Measurements from ENCODE around the gene SIX4.

The SIX4 gene

DNA sequence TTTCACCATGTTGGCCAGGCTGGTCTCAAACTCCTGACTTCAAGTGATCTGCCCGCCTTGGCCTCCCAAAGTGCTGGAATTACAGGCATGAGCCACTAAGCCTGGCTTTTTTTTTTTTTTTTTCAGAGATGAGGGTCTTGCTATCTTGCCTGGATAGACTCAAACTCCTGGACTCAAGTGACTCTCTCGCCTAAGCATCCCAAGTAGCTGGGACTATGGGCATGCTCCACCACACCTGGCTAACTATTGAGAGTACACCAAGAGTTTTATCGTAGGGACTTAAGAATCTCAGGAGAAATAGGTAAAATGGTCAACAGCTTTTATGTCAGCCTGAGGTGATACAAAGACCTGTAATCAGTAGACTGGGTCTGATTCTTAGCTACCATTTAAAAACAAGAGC, 43.6 kb downstream of the SIX4 start:
- H2BK120ac ChIP-seq (ENCODE audit: insufficient read depth, low read length, poor library complexity): no peak overlapping the region
- H3K9me3 ChIP-seq (ENCODE audit: insufficient read depth, low read depth, low read length): no peaks in the 10 kb centered on the region
- H3K4me1 ChIP-seq (ENCODE audit: control insufficient read depth in 1 of 2, insufficient read depth in 2 of 2, low read length in 2 of 2): no peaks in the 10 kb centered on the region
- no peak overlapping the region for H2BK12ac ChIP-seq (ENCODE audit: low read length)
- no peak overlapping the region for H3K4ac ChIP-seq (ENCODE audit: low read depth, low read length)
- WGBS (ENCODE audit: extremely low coverage, insufficient coverage, insufficient read length): no CpG with 5 or more reads among the region's 3 CpGs
- no peak overlapping the region for H3K9ac ChIP-seq (ENCODE audit: low read length)
- H3K23ac ChIP-seq (ENCODE audit: low read length): no peak overlapping the region
- H4K8ac ChIP-seq (ENCODE audit: low read depth, low read length): no peak overlapping the region
- H3K27me3 ChIP-seq (ENCODE audit: insufficient read depth, low read length): no peaks in the 10 kb centered on the region
- no peak overlapping the region for H2BK5ac ChIP-seq (ENCODE audit: low read depth, low read length, poor library complexity)
- H2AFZ ChIP-seq (ENCODE audit: insufficient read depth, low read length, poor library complexity): no peak overlapping the region
- DNase-seq: peak; percentile 48 to 73
- H3K79me1 ChIP-seq (ENCODE audit: low read length): no peaks in the 10 kb centered on the region
- H3K4me3 ChIP-seq (ENCODE audit: low read depth, low read length): no peak overlapping the region
- H4K12ac ChIP-seq (ENCODE audit: low read depth, low read length): no peak overlapping the region
- H3K79me2 ChIP-seq (ENCODE audit: control insufficient read depth, insufficient read depth, low read length, poor library complexity): no peaks in the 10 kb centered on the region
- H3K4me2 ChIP-seq (ENCODE audit: low read length): no peak overlapping the region
- H3K14ac ChIP-seq (ENCODE audit: low read length): no peak overlapping the region
- no peak overlapping the region for H3K18ac ChIP-seq (ENCODE audit: low read length)
- H3K36me3 ChIP-seq (ENCODE audit: control insufficient read depth in 1 of 2, insufficient read depth in 2 of 2, low read length in 2 of 2): no peaks in the 10 kb centered on the region
- no peak overlapping the region for H4K91ac ChIP-seq (ENCODE audit: low read depth, low read length)
- no peak overlapping the region for H3K27ac ChIP-seq (ENCODE audit: low read depth, low read length)
- H2AK5ac ChIP-seq (ENCODE audit: low read length): no peak overlapping the region

DNA sequence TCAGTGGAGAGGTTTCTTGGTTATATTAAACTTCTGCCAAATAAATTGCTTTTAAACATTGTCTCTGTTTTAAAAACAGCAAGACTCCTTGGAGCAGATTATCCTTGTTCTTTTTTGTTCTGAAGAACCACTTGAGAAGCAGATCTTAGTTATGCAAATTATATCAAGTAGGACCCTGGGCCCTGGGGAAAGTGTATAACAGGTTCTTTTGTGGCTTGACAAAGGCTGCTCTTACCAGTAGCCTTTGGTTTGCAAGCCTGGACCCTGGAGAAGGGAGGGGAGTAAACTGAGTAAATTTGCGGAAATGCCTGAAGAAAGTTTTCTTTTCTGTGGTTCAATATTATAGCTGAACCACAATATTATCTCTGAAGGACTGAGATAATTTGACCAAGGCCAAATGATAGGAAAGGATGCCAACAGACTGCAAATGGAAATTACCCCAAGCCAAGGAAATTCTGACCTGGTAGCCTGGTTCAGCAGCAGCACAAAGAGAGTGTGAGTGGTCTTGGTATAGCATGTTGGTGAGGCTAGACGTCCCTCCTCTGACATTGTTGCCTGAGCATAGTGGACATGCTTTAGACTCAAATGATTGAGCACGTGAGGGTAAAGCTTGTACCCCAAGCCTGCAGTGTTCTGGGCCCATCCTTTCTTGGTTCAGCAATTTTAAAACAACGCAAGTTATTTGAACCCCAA, 44.4 kb downstream of the SIX4 start:
- H3K9ac ChIP-seq (ENCODE audit: low read length): no peak overlapping the region
- H3K9me3 ChIP-seq (ENCODE audit: insufficient read depth, low read depth, low read length): no peaks in the 10 kb centered on the region
- H2AK5ac ChIP-seq (ENCODE audit: low read length): no peak overlapping the region
- H4K12ac ChIP-seq (ENCODE audit: low read depth, low read length): no peak overlapping the region
- no peak for DNase-seq
- H3K18ac ChIP-seq (ENCODE audit: low read length): no peak overlapping the region
- no peak overlapping the region for H3K27ac ChIP-seq (ENCODE audit: low read depth, low read length)
- no peak overlapping the region for H3K23ac ChIP-seq (ENCODE audit: low read length)
- no peak overlapping the region for H4K91ac ChIP-seq (ENCODE audit: low read depth, low read length)
- no peak overlapping the region for H2BK12ac ChIP-seq (ENCODE audit: low read length)
- no peak overlapping the region for H2AFZ ChIP-seq (ENCODE audit: insufficient read depth, low read length, poor library complexity)
- H2BK120ac ChIP-seq (ENCODE audit: insufficient read depth, low read length, poor library complexity): no peak overlapping the region
- H3K4me3 ChIP-seq (ENCODE audit: low read depth, low read length): no peak overlapping the region
- H3K14ac ChIP-seq (ENCODE audit: low read length): no peak overlapping the region
- H3K4me2 ChIP-seq (ENCODE audit: low read length): no peak overlapping the region
- no peak overlapping the region for H2BK5ac ChIP-seq (ENCODE audit: low read depth, low read length, poor library complexity)
- H3K36me3 ChIP-seq (ENCODE audit: control insufficient read depth in 1 of 2, insufficient read depth in 2 of 2, low read length in 2 of 2): no peaks in the 10 kb centered on the region
- H3K79me1 ChIP-seq (ENCODE audit: low read length): no peaks in the 10 kb centered on the region
- H4K8ac ChIP-seq (ENCODE audit: low read depth, low read length): no peak overlapping the region
- H3K27me3 ChIP-seq (ENCODE audit: insufficient read depth, low read length): no peaks in the 10 kb centered on the region
- no peaks in the 10 kb centered on the region for H3K4me1 ChIP-seq (ENCODE audit: control insufficient read depth in 1 of 2, insufficient read depth in 2 of 2, low read length in 2 of 2)
- no CpG with 5 or more reads among the region's 4 CpGs for whole genome bisulfite sequencing (ENCODE audit: extremely low coverage, insufficient coverage, insufficient read length)
- H3K4ac ChIP-seq (ENCODE audit: low read depth, low read length): no peak overlapping the region
- H3K79me2 ChIP-seq (ENCODE audit: control insufficient read depth, insufficient read depth, low read length, poor library complexity): no peaks in the 10 kb centered on the region

DNA sequence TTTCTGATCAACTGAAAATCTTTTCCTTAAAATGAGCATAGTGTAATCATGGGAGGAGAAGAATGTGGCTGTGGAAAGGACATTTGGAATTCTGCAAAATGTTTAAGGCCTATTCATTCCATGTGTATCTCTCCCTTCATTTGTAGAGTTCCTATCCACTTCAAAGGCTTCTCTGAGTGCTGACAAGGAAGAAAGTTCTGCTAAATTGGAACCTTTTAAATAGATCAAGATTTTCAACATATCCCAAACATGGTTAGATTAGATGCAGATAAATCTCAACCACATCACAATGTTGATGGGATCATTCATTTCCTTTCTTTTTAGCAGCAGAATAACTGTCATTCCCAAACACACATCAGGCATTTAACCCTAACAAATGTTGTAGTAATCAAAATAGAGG, 46.5 kb downstream of the SIX4 start:
- Histone ChIP-seq H3K9me3 (ENCODE audit: insufficient read depth, low read depth, low read length) (no peaks in the 10 kb centered on the region), H3K27me3 (ENCODE audit: insufficient read depth, low read length) (no peaks in the 10 kb centered on the region), H3K23ac (ENCODE audit: low read length) (no peak overlapping the region), H3K4me3 (ENCODE audit: low read depth, low read length) (no peak overlapping the region), H4K12ac (ENCODE audit: low read depth, low read length) (no peak overlapping the region), H3K27ac (ENCODE audit: low read depth, low read length) (no peak overlapping the region), H2AK5ac (ENCODE audit: low read length) (no peak overlapping the region), H2BK12ac (ENCODE audit: low read length) (no peak overlapping the region), H3K36me3 (ENCODE audit: control insufficient read depth in 1 of 2, insufficient read depth in 2 of 2, low read length in 2 of 2) (no peaks in the 10 kb centered on the region), H3K4me2 (ENCODE audit: low read length) (no peak overlapping the region), H3K9ac (ENCODE audit: low read length) (no peak overlapping the region), H3K4ac (ENCODE audit: low read depth, low read length) (no peak overlapping the region), H3K79me1 (ENCODE audit: low read length) (no peaks in the 10 kb centered on the region), H3K14ac (ENCODE audit: low read length) (no peak overlapping the region), H2AFZ (ENCODE audit: insufficient read depth, low read length, poor library complexity) (no peak overlapping the region), H4K8ac (ENCODE audit: low read depth, low read length) (no peak overlapping the region), H4K91ac (ENCODE audit: low read depth, low read length) (no peak overlapping the region), H2BK5ac (ENCODE audit: low read depth, low read length, poor library complexity) (no peak overlapping the region), H3K18ac (ENCODE audit: low read length) (no peak overlapping the region), H3K4me1 (ENCODE audit: control insufficient read depth in 1 of 2, insufficient read depth in 2 of 2, low read length in 2 of 2) (no peaks in the 10 kb centered on the region), H2BK120ac (ENCODE audit: insufficient read depth, low read length, poor library complexity) (no peak overlapping the region), H3K79me2 (ENCODE audit: control insufficient read depth, insufficient read depth, low read length, poor library complexity) (no peaks in the 10 kb centered on the region)
- peak; percentile 49 to 86 for DNase-seq

DNA sequence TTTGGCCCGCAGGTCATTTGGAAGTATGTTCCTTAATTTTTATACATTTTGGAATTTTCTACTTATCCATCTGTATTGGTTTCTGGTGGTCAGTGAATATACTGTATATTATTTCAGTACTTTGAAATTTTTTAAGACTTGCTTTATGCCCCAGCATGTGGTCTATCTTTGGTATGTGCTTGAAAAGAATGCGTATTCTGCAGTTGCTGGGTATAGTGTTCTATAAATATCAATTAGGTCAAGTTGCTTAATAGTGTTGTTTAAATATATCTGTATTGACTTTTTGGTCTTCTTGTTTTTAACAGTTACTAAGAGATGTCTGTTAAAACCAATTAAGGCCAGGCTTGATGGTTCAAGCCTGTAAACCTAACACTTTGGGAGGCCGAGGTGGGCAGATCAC, 53.2 kb downstream of the SIX4 start:
- Histone ChIP-seq H3K18ac (ENCODE audit: low read length) (no peak overlapping the region), H3K9me3 (ENCODE audit: insufficient read depth, low read depth, low read length) (no peaks in the 10 kb centered on the region), H3K4ac (ENCODE audit: low read depth, low read length) (no peak overlapping the region), H4K8ac (ENCODE audit: low read depth, low read length) (no peak overlapping the region), H2AK5ac (ENCODE audit: low read length) (no peak overlapping the region), H3K4me1 (ENCODE audit: control insufficient read depth in 1 of 2, insufficient read depth in 2 of 2, low read length in 2 of 2) (no peaks in the 10 kb centered on the region), H3K4me3 (ENCODE audit: low read depth, low read length) (no peak overlapping the region), H3K14ac (ENCODE audit: low read length) (no peak overlapping the region), H2BK120ac (ENCODE audit: insufficient read depth, low read length, poor library complexity) (no peak overlapping the region), H3K27ac (ENCODE audit: low read depth, low read length) (no peak overlapping the region), H4K12ac (ENCODE audit: low read depth, low read length) (no peak overlapping the region), H2BK5ac (ENCODE audit: low read depth, low read length, poor library complexity) (no peak overlapping the region), H3K4me2 (ENCODE audit: low read length) (no peak overlapping the region), H3K23ac (ENCODE audit: low read length) (no peak overlapping the region), H2AFZ (ENCODE audit: insufficient read depth, low read length, poor library complexity) (no peak overlapping the region), H4K91ac (ENCODE audit: low read depth, low read length) (no peak overlapping the region), H3K9ac (ENCODE audit: low read length) (no peak overlapping the region), H3K79me2 (ENCODE audit: control insufficient read depth, insufficient read depth, low read length, poor library complexity) (no peaks in the 10 kb centered on the region), H2BK12ac (ENCODE audit: low read length) (no peak overlapping the region), H3K27me3 (ENCODE audit: insufficient read depth, low read length) (no peaks in the 10 kb centered on the region), H3K36me3 (ENCODE audit: control insufficient read depth in 1 of 2, insufficient read depth in 2 of 2, low read length in 2 of 2) (no peaks in the 10 kb centered on the region), H3K79me1 (ENCODE audit: low read length) (no peaks in the 10 kb centered on the region)
- WGBS (ENCODE audit: extremely low coverage, insufficient coverage, insufficient read length): no CpG with 5 or more reads among the region's 3 CpGs
- no peak for DNase-seq
